CD4-positive, alpha-beta memory T cell (primary cell): ENCODE measurements around the gene GOSR1. TPM values are rescaled to one million over a fixed set of nuclear protein-coding genes. Genes with fewer than 3 reads are reported as not detected.
"Not testable (repeated sequence)": the region's sequence is repeated elsewhere in the genome, so short reads cannot be mapped to it uniquely, and the experiment has no call there.

Experiments
- CTCF ChIA-PET: fragments of 350-600 bp; sonication (Branson Sonifier 250); formaldehyde crosslinking; loops from one replicate; lab custom pipeline; 2021; ENCODE audit warnings: inconsistent platforms; ENCODE audit not compliant: partially characterized antibody; lab: Charles Lee
- POLR2A ChIA-PET: fragments of 350-600 bp; sonication (Branson Sonifier 250); formaldehyde crosslinking; loops from one replicate; lab custom pipeline; 2021; ENCODE audit not compliant: partially characterized antibody; lab: Charles Lee
- DNase-seq, 5 donors: peaks; one replicate each; pipeline versions ENCODE4 v3.0.0 to v3.0.0-alpha.2; 2020 to 2022; ENCODE audit warnings: mixed read lengths in 1 of 5
- H3K27ac ChIP-seq: one replicate; pipeline ENCODE4 v1.7.0; 2013; ENCODE audit warnings: low read depth, low read length
- H3K27me3 ChIP-seq: 2 replicates; pipeline ENCODE4 v1.7.0; 2013; ENCODE audit warnings: mild to moderate bottlenecking, low read length, moderate library complexity; ENCODE audit not compliant: insufficient read depth
- H3K36me3 ChIP-seq: 2 replicates; pipeline ENCODE4 v1.7.0; 2013; ENCODE audit warnings: mild to moderate bottlenecking, low read length, moderate library complexity; ENCODE audit not compliant: insufficient read depth
- H3K4me1 ChIP-seq: 2 replicates; pipeline ENCODE4 v1.7.0; 2013; ENCODE audit warnings: mild to moderate bottlenecking, low read length, moderate library complexity; ENCODE audit not compliant: insufficient read depth
- H3K4me3 ChIP-seq, 2 donors: one replicate each; pipeline ENCODE4 v1.7.0; 2013; ENCODE audit warnings: low read length in 2 of 2, mild to moderate bottlenecking in 1 of 2
- H3K9me3 ChIP-seq, 2 donors: one replicate each; pipeline ENCODE4 v1.7.0; 2013; ENCODE audit warnings: low read length in 2 of 2, control low read depth in 1 of 2; ENCODE audit not compliant: control insufficient read depth in 1 of 2
- H3K27ac Mint-ChIP-seq, 7 donors: one replicate each; pipeline ENCODE4 v1.8.0; 2020 to 2021; ENCODE audit warnings: mixed read lengths in 7 of 7, mild to moderate bottlenecking in 6 of 7, inconsistent platforms in 3 of 7, moderate library complexity in 3 of 7
- H3K27me3 Mint-ChIP-seq, 2 donors: one replicate each; pipeline ENCODE4 v1.8.0; 2020 to 2021; ENCODE audit warnings: mixed read lengths in 2 of 2
- H3K36me3 Mint-ChIP-seq, 2 donors: one replicate each; pipeline ENCODE4 v1.8.0; 2020 to 2021; ENCODE audit warnings: mixed read lengths in 2 of 2, inconsistent platforms in 1 of 2, mild to moderate bottlenecking in 1 of 2
- H3K4me1 Mint-ChIP-seq, 4 donors: one replicate each; pipeline ENCODE4 v1.8.0; 2020 to 2021; ENCODE audit warnings: mixed read lengths in 4 of 4, mild to moderate bottlenecking in 1 of 4
- H3K4me3 Mint-ChIP-seq, 8 donors: one replicate each; pipeline ENCODE4 v1.8.0; 2020 to 2021; ENCODE audit warnings: mixed read lengths in 8 of 8, mild to moderate bottlenecking in 7 of 8, moderate library complexity in 6 of 8, inconsistent platforms in 3 of 8
- H3K9me3 Mint-ChIP-seq, 8 donors: one replicate each; pipeline ENCODE4 v1.8.0; 2020 to 2021; ENCODE audit warnings: mixed read lengths in 8 of 8, mild to moderate bottlenecking in 5 of 8, inconsistent platforms in 3 of 8, moderate library complexity in 1 of 8
- intact Hi-C: fragments of 100-400 bp; cut with micrococcal nuclease; formaldehyde crosslinking; loops from one replicate; pipeline ENCODE4 v1.15.1; 2023
- polyA plus RNA-seq, 2 donors: library from polyadenylated mRNA; unstranded; fragments of 300-500 nt; fragmentation: Illumina TruSeq; gene quantifications; one replicate each; pipeline ENCODE4 v1.2.3, GENCODE V29; 2021
- total RNA-seq, 2 experiments: library from RNA; stranded (reverse); gene quantifications; one replicate each; pipeline ENCODE4 v1.2.3, GENCODE V29; 2021

The GOSR1 gene
- total and polyA plus RNA-seq, 4 experiments from 2014 or later = 39.2 to 64.5 (median 59.5) TPM

GRCh38 chr17:30551274-30551995, 74.2 kb downstream of the GOSR1 start:
- H3K27me3 Mint-ChIP-seq, intact Hi-C loops, H3K27ac ChIP-seq, H3K27me3 ChIP-seq, H3K4me1 ChIP-seq, H3K9me3 Mint-ChIP-seq, H3K36me3 Mint-ChIP-seq, POLR2A ChIA-PET, H3K27ac Mint-ChIP-seq, H3K36me3 ChIP-seq, DNase-seq, H3K4me1 Mint-ChIP-seq, H3K4me3 ChIP-seq, H3K4me3 Mint-ChIP-seq, CTCF ChIA-PET, H3K9me3 ChIP-seq: not testable (repeated sequence)

DNA sequence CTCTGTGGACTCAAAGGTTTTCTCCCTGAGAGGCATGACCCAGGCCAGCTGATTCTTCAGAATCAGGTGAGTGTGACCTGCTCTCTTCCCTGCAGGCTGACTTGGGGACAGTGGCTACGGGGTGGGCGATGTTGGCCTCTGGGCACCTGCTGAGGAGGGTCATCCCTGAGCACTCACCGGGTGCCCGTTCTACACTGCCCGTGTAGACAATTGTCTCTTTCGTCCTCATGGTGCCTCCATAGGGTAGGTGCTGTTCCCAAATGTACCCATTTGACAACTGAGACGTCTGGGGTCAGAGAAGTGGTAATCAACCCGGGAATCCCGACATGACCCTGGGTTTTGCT, 74.8 kb downstream of the GOSR1 start:
- ChIA-PET CTCF (no interaction called here), POLR2A (no interaction called here)
- peaks cover 0 to 2% (median 0%) of the 10 kb centered on the region in 4 donors for H3K4me1 Mint-ChIP-seq
- H3K9me3 Mint-ChIP-seq = no peaks in the 10 kb centered on the region
- peaks cover 0 to 2% of the 10 kb centered on the region in 2 donors for H3K36me3 Mint-ChIP-seq
- Histone ChIP-seq H3K4me1 (no peaks in the 10 kb centered on the region), H3K9me3 (no peaks in the 10 kb centered on the region), H3K27ac (no peak overlapping the region), H3K4me3 (no peak overlapping the region), H3K36me3 (no peaks in the 10 kb centered on the region), H3K27me3 (no peaks in the 10 kb centered on the region)
- no peak overlapping the region for H3K4me3 Mint-ChIP-seq
- H3K27ac Mint-ChIP-seq = no peak overlapping the region
- intact Hi-C loops = no loop called here
- no peaks in the 10 kb centered on the region for H3K27me3 Mint-ChIP-seq
- no peak for DNase-seq

DNA sequence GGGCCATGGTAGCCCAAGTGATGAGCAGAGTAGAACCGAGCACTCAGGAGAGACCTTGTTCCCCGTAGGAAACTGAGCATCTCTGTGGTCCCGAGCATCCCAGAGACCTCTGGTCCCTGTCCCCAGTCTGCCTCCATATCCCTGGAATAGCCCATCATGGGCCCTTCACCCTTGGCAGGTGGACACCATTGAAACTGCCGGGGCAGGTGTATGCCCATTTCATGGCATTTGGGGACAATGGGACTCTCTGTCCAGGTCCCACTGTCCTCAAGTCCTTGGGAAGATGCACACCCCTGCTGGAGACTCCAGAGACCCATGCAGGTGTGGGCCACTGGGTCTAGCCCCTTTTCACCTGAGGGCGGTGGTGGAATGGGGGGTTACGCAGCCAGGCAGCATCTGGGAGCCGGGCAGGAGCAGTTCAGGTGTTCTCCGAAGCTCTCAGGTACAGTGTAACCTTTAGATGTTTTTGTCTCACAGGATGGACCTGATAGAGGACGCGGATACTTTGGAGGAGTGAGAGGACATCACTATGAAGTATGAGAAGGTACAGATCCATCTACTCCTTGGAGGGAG, 75.9 kb downstream of the GOSR1 start:
- peaks cover 0 to 2% of the 10 kb centered on the region in 2 donors for H3K36me3 Mint-ChIP-seq
- peaks cover 0 to 2% (median 0%) of the 10 kb centered on the region in 4 donors for H3K4me1 Mint-ChIP-seq
- Histone ChIP-seq H3K27me3 (no peaks in the 10 kb centered on the region), H3K4me3 (no peak overlapping the region), H3K36me3 (no peaks in the 10 kb centered on the region), H3K4me1 (no peaks in the 10 kb centered on the region), H3K9me3 (no peaks in the 10 kb centered on the region), H3K27ac (no peak overlapping the region)
- no peak overlapping the region for H3K4me3 Mint-ChIP-seq
- no peak for DNase-seq
- no peaks in the 10 kb centered on the region for H3K9me3 Mint-ChIP-seq
- POLR2A ChIA-PET = no interaction called here
- no peaks in the 10 kb centered on the region for H3K27me3 Mint-ChIP-seq
- intact Hi-C loops = no loop called here
- H3K27ac Mint-ChIP-seq = no peak overlapping the region
- CTCF ChIA-PET = no interaction called here

DNA sequence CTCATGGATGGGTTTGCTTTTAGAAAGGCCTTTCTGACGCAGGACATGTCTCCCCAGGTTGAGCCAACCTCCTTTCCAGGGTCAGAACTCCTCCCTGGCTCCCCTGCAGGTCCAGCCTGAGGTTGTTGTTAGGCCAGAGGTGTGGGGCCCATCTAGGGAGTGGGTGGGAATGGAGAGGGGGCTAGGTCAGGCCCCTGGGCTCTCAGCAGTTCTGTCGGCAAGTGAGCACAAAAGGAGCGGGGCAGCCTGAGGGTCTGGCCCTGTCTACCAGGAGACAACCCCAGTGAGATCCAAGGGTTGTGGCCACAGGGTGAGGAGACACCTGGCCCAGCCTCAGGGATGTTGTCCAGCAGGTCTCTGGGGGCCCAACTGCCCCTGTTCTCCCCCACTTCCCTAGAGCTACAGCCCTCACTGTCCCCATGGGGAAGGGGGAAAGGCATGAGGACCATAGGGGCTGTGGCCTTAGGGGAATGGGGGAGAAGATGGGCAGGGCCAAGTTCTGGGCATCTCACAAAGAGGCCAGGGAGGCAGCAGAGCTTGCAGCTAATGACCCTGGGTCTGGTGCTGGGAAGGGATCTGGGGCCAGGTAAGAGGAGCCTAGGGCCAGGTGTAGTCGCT, 76.7 kb downstream of the GOSR1 start:
- POLR2A ChIA-PET, DNase-seq, intact Hi-C loops, H3K4me3 Mint-ChIP-seq, H3K4me1 ChIP-seq, H3K9me3 Mint-ChIP-seq, H3K27me3 Mint-ChIP-seq, H3K36me3 ChIP-seq, H3K27me3 ChIP-seq, H3K9me3 ChIP-seq, H3K4me3 ChIP-seq, H3K27ac ChIP-seq, CTCF ChIA-PET, H3K27ac Mint-ChIP-seq, H3K36me3 Mint-ChIP-seq, H3K4me1 Mint-ChIP-seq: not testable (repeated sequence)

DNA sequence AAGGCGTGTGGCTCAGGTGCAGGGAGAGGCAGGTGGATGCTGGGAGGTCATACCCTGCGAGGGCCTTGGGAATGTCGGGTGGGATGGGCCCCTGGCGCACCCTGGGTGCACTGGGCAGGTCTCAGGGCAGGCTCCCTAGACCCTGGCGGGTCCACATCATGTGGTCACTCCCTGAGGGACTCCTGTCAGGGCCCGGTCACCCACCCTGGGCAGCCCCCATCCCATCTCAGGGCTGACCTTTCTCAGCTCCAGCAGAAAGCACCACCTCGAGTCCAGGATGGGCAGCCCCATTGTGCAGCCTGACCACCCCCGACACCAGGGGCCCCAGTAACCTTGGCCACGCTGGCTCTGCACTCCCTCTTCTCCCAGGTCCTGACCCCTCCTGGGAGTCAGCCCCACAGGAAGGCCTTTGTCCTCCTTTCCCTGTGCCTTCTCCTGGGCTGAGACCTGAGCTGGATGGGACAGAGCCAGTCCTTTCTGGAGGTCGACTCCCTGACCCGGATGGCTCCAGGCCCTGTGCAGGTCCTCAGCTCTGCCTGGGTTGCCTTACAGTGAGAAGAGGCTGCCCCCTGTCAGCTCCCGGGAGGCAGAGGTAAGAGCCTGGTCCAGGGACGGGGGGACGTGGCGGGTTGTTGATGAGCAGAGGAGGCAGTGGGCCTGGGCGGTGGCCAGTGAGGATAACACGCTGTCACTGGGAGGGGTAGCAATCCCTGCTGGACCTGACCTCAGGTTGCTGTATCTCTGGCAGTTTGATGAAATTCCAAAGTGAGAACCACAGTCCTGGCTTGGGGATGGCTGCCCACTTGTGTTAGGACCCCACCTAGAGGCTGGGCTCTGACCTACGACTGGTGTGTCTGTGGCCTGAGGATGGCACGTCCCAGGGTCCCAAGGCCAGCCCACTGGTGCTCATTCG, 77.9 kb downstream of the GOSR1 start:
- no peak overlapping the region for H3K27ac Mint-ChIP-seq
- intact Hi-C loops = no loop called here
- ChIA-PET POLR2A (no interaction called here), CTCF (interaction anchor here (0.5 kb wide), 1 partner anchor 748 kb away, joined by 3 read pairs; no protein-coding TSS in a partner anchor)
- no peaks in the 10 kb centered on the region for H3K27me3 Mint-ChIP-seq
- no peak for DNase-seq
- H3K4me3 Mint-ChIP-seq = no peak overlapping the region
- no peaks in the 10 kb centered on the region for H3K36me3 ChIP-seq
- H3K4me3 ChIP-seq = no peak overlapping the region
- no peak overlapping the region for H3K27ac ChIP-seq
- H3K4me1 Mint-ChIP-seq = peaks cover 0 to 2% (median 0%) of the 10 kb centered on the region in 4 donors
- no peaks in the 10 kb centered on the region for H3K4me1 ChIP-seq
- no peaks in the 10 kb centered on the region for H3K9me3 Mint-ChIP-seq
- peaks cover 0 to 2% of the 10 kb centered on the region in 2 donors for H3K36me3 Mint-ChIP-seq
- H3K9me3 ChIP-seq = no peaks in the 10 kb centered on the region
- H3K27me3 ChIP-seq = no peaks in the 10 kb centered on the region

- no peak overlapping the region for H3K27ac ChIP-seq
- H3K4me3 Mint-ChIP-seq = no peak overlapping the region
- ChIA-PET POLR2A (no interaction called here), CTCF (no interaction called here)
- H3K9me3 ChIP-seq = no peaks in the 10 kb centered on the region
- H3K4me3 ChIP-seq = no peak overlapping the region
- no peaks in the 10 kb centered on the region for H3K36me3 Mint-ChIP-seq
- no peaks in the 10 kb centered on the region for H3K9me3 Mint-ChIP-seq
- intact Hi-C loops = no loop called here
- H3K4me1 ChIP-seq = no peaks in the 10 kb centered on the region
- DNase-seq = no peak
- no peak overlapping the region for H3K27ac Mint-ChIP-seq
- no peaks in the 10 kb centered on the region for H3K27me3 Mint-ChIP-seq
- no peaks in the 10 kb centered on the region for H3K36me3 ChIP-seq
- peaks cover 0 to 2% (median 0%) of the 10 kb centered on the region in 4 donors for H3K4me1 Mint-ChIP-seq
- no peaks in the 10 kb centered on the region for H3K27me3 ChIP-seq
These were observed 78.7 kb downstream of the GOSR1 start for GRCh38 chr17:30555942-30556341.
